ENCODE measurements around the gene CAMK1D.

DNA sequence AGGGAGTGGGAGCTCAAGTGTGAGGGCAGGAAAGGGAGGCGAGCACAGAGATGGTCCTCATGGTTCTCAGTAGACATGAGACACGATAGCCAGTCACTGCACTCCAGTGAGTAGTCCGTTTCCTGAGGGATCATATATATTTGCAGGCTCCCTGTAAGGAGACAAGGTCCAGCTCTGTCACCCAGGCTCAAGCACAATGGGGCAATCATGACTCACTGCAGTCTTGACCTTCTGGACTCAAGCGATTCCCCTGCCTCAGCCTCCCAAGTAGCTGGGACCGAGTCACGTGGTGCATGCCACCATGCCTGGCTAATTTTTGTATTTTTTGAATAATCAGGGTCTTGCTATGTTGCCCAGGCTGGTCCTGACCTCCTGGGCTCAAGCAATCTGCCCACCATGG lies 535.5 kb downstream of the CAMK1D start:
- TF ChIP-seq CTCF (IDR thresholded peaks at IDR 0.05) = no peak
- TF ChIP-seq POLR2A (IDR thresholded peaks at IDR 0.05) = no peak
- no peak for TF ChIP-seq POLR2AphosphoS5 (IDR thresholded peaks at IDR 0.05)
